GM13977 (cell line): ENCODE data around the gene CDON.

Experiments
- DNase-seq: peaks from one replicate; pipeline ENCODE4 v3.0.0; 2012; ENCODE audit warnings: low spot score
- CTCF ChIP-seq: IDR thresholded peaks from 2 replicates; pipeline ENCODE4 v1.5.1; 2012; ENCODE audit warnings: mild to moderate bottlenecking, control low read depth; ENCODE audit not compliant: insufficient read depth; ENCODE audit errors: extremely low read depth, missing control alignments
- in situ Hi-C: fragments of 300-500 bp; cut with MboI; formaldehyde crosslinking; loops from one replicate; pipeline ENCODE4 v1.12.0; 2022; ENCODE audit warnings: low sequenced_read_pairs, low pct_unique_long_range_greater_than_20kb, mixed read lengths, inconsistent platforms; ENCODE audit not compliant: unreplicated experiment

The CDON gene

GRCh38 chr11:125977333-125977732 lies 85.3 kb downstream of the CDON start:
- TF ChIP-seq CTCF: no peak
- in situ Hi-C loops: no loop called here
- DNase-seq: no peak

DNA sequence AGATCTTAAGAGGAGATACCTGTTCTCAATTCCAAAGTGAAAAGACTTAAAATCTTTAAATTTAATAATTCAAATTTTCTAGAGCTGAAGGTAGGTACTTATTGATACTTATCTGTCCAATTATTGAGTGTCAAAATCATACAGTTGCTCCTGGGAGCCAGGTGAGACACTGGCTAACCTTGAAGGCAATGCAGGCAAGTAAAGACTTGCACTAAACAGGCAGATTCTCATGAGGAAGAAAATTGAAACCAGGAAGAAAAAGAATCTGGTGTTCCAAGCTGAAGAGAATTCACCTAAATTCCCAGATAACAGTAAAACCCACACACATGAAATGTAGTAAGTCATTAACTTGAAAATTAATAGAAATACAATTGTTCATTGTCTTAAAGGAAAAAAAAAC lies 86.5 kb downstream of the CDON start:
- DNase-seq: no peak
- in situ Hi-C loops: no loop called here
- TF ChIP-seq CTCF: no peak

GRCh38 chr11:125975634-125976033 lies 87.0 kb downstream of the CDON start:
- no peak for DNase-seq
- in situ Hi-C loops: no loop called here
- no peak for TF ChIP-seq CTCF

GRCh38 chr11:125974284-125974683 lies 88.4 kb downstream of the CDON start:
- TF ChIP-seq CTCF: no peak
- DNase-seq: no peak
- in situ Hi-C loops: no loop called here

DNA sequence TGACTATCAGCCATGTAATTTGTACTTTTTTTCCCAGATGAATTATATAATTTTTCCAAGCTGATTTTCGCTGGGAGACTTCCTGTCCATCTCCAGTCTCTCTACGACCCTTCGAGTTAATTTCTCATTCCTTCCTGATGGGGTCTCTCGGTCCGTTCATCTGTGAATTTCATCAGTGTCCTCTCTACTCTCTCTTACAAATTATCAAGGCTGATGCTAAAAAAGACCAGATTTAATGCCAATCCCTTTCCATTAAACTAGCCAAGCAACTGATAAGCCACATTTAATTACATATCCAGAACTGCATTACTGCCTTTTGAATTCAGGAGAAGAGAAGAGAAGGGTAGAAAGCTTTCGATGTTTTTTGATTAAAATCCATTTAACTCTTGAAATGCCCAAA lies 91.0 kb downstream of the CDON start:
- no peak for DNase-seq
- in situ Hi-C loops: no loop called here

DNA sequence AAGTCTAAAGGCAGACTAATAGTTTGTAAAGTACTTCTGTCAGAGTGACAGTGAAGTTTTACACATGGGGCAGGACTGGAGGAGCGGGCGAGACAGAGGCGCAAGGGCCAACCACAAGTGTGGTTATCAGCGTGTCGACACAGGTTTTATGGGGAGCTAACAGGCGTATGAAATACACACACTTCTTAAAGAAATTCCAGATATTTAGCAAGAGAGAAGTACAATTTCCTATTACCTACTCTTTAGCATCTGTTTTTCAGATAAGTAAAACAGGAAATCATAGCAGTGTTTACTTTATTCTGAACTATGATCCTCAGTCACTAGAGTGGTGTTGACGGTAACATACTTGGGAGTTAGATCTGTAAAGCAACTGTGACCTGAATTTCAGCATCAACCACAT lies 94.3 kb downstream of the CDON start:
- in situ Hi-C loops: no loop called here
- no peak for DNase-seq
- no peak for TF ChIP-seq CTCF

More for the DNA sequence above, 91.0 kb downstream of the CDON start:
- TF ChIP-seq CTCF: no peak

DNA sequence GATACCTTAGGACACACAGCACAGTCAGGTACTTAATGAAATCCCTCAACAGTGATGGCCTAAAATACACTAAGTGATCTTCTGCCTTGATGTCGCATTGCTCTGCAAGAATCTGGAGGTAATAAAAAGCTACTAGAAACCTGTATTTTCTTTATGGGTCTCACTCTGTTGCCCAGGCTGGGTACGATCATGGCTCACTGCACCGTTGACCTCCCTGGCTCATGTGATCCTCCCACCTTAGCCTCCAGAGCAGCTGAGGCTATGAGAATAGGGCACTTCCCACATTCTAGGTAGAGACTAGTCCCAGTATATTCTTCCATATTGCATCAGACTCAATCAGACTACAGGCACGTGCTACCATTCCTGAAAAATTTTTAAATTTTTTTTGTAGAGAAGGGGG lies 95.2 kb downstream of the CDON start:
- TF ChIP-seq CTCF: no peak
- in situ Hi-C loops: no loop called here
- DNase-seq: no peak
